Measurements from ENCODE around the gene EYA3.

DNA sequence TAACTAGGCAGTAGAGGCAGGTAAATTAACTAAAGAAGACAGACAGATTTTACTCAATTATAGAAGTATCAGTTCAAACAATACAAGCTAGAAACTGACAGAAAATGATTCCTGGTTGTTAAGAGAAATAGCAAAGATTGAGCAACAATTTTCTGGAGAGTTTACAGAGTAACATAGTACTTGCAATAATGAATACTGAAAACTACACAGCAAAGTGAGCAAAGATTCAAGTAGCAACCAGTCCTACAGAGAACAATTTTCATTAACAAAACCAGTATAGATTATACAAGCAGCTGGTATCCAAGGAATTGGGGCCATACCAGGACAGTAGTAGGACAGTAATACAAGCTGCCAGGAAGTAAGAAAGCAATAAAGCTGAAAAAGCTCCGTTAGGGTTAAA, 37.6 kb downstream of the EYA3 start:
- TF ChIP-seq, protein P1, sequence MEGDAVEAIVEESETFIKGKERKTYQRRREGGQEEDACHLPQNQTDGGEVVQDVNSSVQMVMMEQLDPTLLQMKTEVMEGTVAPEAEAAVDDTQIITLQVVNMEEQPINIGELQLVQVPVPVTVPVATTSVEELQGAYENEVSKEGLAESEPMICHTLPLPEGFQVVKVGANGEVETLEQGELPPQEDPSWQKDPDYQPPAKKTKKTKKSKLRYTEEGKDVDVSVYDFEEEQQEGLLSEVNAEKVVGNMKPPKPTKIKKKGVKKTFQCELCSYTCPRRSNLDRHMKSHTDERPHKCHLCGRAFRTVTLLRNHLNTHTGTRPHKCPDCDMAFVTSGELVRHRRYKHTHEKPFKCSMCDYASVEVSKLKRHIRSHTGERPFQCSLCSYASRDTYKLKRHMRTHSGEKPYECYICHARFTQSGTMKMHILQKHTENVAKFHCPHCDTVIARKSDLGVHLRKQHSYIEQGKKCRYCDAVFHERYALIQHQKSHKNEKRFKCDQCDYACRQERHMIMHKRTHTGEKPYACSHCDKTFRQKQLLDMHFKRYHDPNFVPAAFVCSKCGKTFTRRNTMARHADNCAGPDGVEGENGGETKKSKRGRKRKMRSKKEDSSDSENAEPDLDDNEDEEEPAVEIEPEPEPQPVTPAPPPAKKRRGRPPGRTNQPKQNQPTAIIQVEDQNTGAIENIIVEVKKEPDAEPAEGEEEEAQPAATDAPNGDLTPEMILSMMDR (IDR thresholded peaks at IDR 0.05; ENCODE audit: insufficient read depth, low read depth, low read length): no peak
- no peak for TF ChIP-seq EZH2 (IDR thresholded peaks at IDR 0.05; ENCODE audit: insufficient read depth, low read length)
